Stimulated activated CD4-positive, alpha-beta T cell treated with anti-CD3 and anti-CD28 coated beads, Interleukin-4, amount 100 ng/mL, for 1 hour (primary cell): ENCODE data around the gene IGFLR1.

Experiments used
- DNase-seq: peaks from one replicate; pipeline ENCODE4 v3.0.0-alpha.2; 2020

Gene IGFLR1, protein sequence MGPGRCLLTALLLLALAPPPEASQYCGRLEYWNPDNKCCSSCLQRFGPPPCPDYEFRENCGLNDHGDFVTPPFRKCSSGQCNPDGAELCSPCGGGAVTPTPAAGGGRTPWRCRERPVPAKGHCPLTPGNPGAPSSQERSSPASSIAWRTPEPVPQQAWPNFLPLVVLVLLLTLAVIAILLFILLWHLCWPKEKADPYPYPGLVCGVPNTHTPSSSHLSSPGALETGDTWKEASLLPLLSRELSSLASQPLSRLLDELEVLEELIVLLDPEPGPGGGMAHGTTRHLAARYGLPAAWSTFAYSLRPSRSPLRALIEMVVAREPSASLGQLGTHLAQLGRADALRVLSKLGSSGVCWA

GRCh38 chr19:35742121-35742724 lies at the start of gene IGFLR1:
Gene IGFLR1, minus strand, starts transcription at chr19:35742452. Its CDS starts 1,272 bp downstream, at chr19:35741180.
- peak; percentile 62 for DNase-seq

DNA sequence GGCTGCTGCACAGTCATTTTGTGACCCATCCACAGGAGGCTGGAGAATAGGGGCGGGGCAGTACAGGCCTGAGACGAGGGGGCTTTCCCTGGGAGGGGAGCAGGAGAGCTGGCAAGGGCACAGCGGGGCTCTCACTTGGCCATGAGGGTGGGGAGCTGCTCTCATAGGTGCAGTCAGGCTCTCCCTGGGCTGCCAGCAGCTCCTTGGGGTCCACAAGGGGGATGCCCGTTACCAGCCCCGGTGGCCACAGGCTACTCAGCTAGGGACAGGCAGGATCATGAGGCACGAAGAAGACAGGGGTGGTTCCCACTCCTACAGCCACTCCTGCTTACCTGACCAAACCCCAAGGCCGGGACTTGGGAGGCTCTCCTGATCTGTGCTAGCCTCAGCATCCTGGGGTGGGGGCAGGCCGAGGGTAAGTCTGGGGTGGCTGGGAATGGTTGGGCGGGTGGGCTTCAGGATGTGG lies 49.6 kb upstream of the IGFLR1 start:
- no peak for DNase-seq

DNA sequence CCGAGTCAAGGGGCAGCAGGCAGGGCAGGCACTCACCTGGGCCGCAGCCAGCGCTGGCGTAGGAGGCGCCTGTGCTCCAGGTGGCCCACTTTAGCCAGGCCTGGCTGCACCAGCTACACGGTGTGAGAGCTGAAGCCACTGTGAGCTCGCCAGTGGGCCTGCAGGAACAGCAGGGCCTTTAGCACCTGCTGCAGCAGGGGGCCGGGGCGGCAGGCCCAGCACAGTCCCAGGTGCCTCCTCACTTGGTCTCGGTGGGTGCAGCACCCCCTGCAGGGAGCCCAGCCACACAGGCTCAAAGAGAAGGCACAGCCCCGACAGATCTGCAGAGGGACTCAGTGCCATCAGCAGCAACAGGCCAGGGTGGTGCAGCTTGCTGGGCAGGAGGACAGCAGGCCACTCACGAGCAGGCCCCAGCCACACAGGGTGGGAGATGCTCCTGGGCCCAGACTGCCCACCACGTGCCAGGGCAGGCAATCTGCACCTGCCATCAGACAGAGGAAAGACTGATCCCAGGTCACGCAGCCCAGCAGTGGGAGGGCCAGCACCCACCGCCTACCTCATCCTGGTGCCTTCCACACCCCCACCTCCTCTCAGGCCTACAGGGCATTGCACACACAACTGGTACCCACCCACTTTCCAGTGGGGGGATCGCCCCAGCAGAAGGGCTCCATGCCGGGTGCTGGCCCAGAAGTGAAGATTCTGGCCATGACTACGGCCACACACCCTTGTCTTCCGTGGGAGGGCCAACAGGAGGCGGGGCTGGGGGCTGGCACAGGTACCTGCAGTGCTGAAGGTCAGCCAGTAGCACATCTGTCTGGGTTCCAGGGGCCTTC lies 48.9 kb upstream of the IGFLR1 start:
- no peak for DNase-seq

- no peak for DNase-seq
Observed at GRCh38 chr19:35789978-35790944, 48.0 kb upstream of the IGFLR1 start.

- no peak for DNase-seq
Observed at GRCh38 chr19:35789195-35789977, 47.1 kb upstream of the IGFLR1 start.

DNA sequence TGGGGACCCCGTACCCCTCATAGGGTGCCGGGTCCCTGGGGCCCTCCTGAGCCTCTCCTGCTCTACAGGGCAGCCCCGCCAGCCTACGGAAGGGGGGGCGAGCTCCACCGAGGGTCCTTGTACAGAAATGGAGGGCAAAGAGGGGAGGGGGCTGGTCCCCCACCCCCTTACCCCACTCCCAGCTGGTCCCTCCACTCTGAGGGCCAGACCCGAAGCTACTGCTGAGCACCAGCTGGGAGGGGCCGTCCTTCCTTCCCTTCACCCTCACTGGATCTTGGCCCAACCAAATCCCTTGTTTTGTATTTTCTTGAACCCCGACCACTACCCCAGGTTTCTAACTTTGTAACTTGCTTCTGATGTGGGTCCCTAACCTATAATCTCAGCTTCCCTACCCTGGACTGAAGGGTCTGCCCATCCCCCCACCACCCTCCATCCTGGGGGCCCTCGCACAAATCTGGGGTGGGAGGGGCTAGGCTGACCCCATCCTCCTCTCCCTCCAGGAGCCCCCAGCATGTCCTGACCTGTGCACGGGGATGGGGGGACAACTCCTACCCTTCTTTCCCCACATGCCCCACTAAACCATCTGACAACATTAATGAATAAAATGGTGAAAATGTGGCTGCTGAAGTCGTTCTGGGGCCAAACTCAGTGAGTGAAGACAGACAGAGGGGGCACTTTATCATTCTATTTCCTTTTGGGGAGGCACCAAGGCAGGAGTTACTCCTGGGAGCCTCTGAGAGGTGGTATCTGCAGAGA lies 46.1 kb upstream of the IGFLR1 start:
- DNase-seq: no peak

DNA sequence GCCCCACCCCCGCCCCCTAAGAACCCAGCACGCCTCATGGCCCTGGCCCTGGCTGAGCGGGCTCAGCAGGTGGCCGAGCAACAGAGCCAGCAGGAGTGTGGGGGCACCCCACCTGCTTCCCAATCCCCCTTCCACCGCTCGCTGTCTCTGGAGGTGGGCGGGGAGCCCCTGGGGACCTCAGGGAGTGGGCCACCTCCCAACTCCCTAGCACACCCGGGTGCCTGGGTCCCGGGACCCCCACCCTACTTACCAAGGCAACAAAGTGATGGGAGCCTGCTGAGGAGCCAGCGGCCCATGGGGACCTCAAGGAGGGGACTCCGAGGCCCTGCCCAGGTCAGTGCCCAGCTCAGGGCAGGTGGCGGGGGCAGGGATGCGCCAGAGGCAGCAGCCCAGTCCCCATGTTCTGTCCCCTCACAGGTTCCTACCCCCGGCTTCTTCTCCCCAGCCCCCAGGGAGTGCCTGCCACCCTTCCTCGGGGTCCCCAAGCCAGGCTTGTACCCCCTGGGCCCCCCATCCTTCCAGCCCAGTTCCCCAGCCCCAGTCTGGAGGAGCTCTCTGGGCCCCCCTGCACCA lies 45.1 kb upstream of the IGFLR1 start:
- no peak for DNase-seq

DNA sequence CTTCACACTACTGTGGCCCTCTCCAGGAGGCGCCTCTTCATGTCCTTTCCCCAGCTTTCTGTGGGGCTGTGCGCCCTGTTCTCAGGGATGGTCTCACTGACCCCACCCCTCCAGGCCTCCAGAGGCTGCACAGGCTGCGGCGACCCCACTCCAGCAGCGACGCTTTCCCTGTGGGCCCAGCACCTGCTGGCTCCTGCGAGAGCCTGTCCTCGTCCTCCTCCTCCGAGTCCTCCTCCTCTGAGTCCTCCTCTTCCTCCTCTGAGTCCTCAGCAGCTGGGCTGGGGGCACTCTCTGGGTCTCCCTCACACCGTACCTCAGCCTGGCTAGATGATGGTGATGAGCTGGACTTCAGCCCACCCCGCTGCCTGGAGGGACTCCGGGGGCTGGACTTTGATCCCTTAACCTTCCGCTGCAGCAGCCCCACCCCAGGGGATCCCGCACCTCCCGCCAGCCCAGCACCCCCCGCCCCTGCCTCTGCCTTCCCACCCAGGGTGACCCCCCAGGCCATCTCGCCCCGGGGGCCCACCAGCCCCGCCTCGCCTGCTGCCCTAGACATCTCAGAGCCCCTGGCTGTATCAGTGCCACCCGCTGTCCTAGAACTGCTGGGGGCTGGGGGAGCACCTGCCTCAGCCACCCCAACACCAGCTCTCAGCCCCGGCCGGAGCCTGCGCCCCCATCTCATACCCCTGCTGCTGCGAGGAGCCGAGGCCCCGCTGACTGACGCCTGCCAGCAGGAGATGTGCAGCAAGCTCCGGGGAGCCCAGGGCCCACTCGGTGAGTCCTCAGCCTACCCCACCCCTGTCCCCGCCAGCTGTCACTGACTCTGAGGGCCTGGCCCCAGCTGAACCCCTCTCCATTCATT lies 44.3 kb upstream of the IGFLR1 start:
- DNase-seq: no peak

- no peak for DNase-seq
Observed at GRCh38 chr19:35785339-35785627, 43.0 kb upstream of the IGFLR1 start.

DNA sequence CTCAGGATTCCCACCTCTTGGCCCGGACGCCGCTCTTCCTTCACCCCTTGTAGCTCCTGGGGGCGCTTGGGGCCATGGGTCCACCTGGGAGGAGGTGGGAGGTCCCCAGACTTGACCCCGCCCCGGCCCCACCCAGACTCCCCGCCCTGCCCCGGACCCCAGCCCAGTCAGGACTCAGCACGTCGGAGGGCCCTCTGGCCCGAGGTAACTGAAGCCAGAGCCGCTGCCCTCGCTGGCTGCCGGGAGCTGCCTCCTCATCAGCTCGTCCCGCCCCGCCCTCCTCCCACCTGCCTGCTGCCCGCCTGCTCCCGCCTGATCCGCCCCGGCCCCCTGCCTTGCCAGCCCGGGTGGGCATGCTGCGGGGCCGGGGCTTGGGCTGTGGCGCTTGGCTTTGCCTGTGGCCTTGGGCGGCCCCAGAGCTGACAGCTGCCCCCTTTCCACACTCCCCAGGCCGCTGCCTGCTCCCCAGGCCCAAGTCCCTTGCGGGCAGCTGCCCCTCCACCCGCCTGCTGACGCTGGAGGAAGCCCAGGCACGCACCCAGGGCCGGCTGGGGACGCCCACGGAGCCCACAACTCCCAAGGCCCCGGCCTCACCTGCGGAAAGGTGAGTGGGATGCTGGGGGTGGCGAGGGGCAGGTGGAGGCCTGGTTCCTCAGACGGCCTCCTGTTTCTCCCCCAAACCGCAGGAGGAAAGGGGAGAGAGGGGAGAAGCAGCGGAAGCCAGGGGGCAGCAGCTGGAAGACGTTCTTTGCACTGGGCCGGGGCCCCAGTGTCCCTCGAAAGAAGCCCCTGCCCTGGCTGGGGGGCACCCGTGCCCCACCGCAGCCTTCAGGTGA lies 42.5 kb upstream of the IGFLR1 start:
- no peak for DNase-seq

DNA sequence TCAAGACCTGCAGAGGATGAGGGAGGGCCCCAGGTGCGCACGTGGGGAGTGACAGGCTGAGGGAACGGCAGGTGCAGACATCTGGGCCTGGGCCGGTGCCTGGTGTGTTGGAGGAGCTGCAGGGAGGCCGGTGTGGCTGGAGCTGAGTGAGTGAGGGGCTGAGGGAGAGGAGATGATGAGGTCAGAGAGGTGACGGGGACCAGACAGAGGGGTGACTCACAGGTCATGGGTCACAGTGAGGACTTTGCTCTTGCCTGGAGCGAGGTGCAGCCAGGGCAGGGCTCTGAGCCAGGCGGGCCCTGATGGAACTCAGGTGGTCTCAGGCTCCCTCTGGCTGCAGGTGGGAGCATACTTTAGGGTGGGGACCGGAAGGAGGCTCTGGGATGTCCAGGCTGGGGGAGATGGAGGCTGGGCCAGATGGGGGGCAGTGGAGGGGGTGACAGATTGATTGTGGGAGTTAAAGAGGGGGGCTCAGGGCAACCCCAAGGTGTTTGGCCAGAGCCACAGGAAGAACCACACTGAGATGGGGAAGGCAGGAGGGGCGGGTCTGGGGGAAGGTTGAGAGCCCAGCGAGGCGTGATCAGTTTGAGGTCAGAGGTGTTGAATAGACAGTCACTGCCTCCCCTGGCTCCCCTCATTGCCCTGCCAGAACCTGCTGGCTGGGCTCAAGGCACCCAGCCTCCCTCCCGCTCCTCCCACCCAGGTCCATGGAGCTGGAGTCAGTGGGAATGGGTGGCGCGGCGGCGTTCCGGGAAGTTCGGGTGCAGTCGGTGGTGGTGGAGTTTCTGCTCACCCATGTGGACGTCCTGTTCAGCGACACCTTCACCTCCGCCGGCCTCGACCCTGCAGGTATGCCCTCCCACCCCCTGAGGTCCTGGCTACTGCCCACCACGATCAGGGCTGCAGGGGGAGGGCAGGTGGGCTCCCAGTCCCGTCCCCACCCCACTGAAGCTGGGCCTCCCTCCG lies 41.5 kb upstream of the IGFLR1 start:
- no peak for DNase-seq

DNA sequence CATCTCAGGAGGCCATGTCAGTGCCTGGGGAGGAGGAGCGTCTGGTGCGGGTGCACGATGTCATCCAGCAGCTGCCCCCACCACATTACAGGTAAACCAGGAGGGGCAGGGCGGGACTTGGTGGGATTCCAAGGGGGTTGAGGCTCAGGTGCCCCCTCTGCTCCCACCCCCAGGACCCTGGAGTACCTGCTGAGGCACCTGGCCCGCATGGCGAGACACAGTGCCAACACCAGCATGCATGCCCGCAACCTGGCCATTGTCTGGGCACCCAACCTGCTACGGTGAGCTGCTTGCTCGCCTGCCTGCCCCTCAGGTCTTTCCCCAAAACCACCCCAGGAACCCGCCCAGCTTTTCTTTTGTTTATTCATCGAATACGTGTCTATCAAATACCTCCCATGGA lies 40.3 kb upstream of the IGFLR1 start:
- no peak for DNase-seq

- DNase-seq: no peak
Observed at GRCh38 chr19:35781650-35782049, 39.4 kb upstream of the IGFLR1 start.

- DNase-seq: no peak
Observed at GRCh38 chr19:35780717-35781116, 38.5 kb upstream of the IGFLR1 start.

- DNase-seq: no peak
Observed at GRCh38 chr19:35780058-35780457, 37.8 kb upstream of the IGFLR1 start.

- DNase-seq: no peak
Observed at GRCh38 chr19:35779033-35779432, 36.8 kb upstream of the IGFLR1 start.

- DNase-seq: no peak
Observed at GRCh38 chr19:35777961-35778360, 35.7 kb upstream of the IGFLR1 start.
